Measurements from ENCODE around the gene EXOC3. TPM values are rescaled to one million over a fixed set of nuclear protein-coding genes. Genes with fewer than 3 reads are reported as not detected.

EXOC3 gene
- polyA plus RNA-seq, 3 donors: 47.2 to 74.3 (median 58.4) TPM

GRCh38 chr5:421287-421880 is 21.6 kb upstream of the EXOC3 start:
- DNase-seq (ENCODE audit: extremely low read depth in 1 of 11, low read depth in 9 of 11, low spot score in 4 of 11): no peak

GRCh38 chr5:421901-422300 is 21.1 kb upstream of the EXOC3 start:
- DNase-seq (ENCODE audit: extremely low read depth in 1 of 11, low read depth in 9 of 11, low spot score in 4 of 11): no peak

- DNase-seq (ENCODE audit: extremely low read depth in 1 of 11, low read depth in 9 of 11, low spot score in 4 of 11): no peak
Observed at GRCh38 chr5:422323-423232, 20.4 kb upstream of the EXOC3 start.

DNA sequence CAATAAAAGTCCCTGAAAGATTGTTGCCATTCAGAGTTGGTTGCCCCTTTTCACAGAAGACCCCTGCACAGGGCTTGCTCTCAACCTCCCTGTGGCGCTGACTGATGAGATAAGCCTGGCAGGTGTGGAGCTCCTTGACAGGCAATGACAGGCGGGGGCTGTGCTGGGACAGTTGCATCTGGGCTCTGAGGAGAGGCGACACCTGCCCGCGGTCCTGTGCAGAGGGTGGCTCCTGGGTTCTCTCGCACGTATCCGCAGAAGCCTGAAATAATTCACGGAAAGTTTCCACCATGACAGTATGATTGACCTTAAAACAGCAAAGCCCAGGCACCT is 19.8 kb upstream of the EXOC3 start:
- no peak for DNase-seq (ENCODE audit: extremely low read depth in 1 of 11, low read depth in 9 of 11, low spot score in 4 of 11)

DNA sequence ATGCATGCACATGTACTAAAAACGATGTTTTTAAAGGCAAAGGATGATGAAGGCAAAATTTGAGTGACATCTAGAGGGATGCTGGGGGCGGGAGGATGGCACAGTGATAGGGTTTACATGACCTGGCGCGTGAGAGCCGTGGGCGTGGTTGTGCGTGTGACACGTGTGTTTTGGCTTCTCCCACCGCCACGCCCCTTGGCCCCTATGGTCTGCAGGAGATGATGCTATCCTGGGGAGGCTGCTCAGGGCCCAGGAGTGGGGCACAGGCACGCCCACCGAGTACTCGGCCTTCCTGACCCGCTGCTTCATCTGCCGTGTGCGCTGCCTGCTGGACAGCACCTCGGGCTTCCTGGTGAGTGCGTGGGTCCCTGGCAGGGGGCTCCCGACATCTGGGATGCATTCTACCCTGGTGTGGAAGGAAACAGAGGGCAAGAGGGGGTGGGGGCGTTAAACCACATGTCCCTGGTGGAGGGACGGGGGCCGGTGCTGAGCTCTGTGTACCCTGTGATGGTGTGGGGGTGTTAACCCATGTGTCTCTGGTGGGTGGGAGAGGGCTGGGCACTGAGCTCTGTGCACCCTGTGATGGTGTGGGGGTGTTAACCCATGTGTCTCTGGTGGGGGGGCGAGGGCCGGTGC is 19.2 kb upstream of the EXOC3 start:
- no peak for DNase-seq (ENCODE audit: extremely low read depth in 1 of 11, low read depth in 9 of 11, low spot score in 4 of 11)

DNA sequence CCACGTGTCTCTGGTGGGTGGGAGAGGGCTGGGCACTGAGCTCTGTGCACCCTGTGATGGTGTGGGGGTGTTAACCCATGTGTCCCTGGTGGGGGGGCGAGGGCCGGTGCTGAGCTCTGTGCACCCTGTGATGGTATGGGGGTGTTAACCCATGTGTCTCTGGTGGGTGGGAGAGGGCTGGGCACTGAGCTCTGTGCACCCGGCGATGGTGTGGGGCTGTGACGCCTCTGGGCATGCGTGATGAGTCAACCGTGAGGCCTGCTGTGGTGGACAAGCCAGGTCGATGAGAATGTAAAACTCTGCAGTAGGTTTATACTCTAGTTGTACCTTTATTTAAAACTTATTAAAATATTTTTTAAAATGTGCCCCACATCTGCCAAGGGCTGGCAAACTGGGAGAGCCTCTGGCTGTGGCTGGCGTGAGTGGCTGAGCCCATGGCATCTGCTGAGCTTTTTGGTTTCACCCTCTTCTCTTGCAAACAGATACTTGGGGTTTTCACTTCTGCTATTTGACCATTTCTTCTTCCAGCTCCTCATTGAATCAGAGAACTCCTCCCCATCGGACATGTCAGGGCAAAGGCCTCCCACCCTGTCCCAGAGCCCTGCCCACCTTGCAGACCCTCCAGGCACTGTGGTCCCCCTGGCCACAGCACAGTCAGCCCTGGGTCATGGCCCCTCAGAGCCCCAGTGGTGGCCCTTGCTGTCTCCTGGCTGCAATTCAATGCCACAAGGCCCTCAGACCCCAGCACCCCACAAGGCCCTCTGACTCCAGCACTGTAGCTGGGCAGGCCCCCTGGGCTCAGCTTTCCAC is 18.5 kb upstream of the EXOC3 start:
- no peak for DNase-seq (ENCODE audit: extremely low read depth in 1 of 11, low read depth in 9 of 11, low spot score in 4 of 11)

DNA sequence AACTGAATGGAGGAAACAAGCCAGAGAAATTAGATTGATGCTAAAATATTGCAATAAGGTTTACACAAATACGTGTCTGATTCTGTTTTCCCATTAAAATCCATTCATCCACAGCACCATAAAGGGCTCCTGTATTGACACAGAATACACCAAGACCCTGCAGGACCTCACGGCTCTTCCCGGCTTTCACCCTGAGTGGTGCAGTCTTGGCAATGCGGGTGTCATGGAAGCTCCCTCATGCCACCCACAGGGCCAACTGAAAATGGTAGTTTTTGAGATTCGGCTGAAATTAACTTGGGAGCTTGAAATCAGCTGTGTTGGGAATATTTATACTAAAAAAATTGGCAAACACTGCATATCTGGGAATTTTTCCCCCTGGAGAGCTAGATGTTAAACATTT is 17.3 kb upstream of the EXOC3 start:
- no peak for DNase-seq (ENCODE audit: extremely low read depth in 1 of 11, low read depth in 9 of 11, low spot score in 4 of 11)

DNA sequence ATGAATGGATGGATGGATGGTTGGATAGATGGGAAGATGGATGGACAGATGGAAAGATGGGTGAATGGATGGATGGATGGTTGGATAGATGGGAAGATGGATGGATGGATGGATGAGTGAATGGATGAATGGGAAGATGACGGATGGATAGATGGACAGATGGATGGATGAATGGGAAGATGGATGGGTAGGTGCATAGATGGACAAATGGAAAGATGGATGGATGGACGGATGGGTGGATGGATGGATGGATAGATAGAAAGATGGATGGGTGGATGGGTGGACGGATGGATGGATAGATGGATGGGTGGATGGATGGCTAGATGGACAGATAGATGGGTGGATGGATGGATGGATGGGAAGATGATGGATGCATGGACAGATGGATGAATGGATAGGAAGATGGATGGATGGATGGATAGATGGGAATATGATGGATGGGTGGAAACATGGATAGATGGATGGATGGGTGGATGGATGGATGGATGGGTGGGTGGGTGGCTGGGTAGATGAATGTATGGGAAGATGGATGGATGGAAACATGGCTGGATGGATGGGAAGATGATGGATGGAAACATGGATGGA is 16.5 kb upstream of the EXOC3 start:
- DNase-seq (ENCODE audit: extremely low read depth in 1 of 11, low read depth in 9 of 11, low spot score in 4 of 11): no peak

- no peak for DNase-seq (ENCODE audit: extremely low read depth in 1 of 11, low read depth in 9 of 11, low spot score in 4 of 11)
Observed at GRCh38 chr5:427415-428087, 15.4 kb upstream of the EXOC3 start.

- DNase-seq (ENCODE audit: extremely low read depth in 1 of 11, low read depth in 9 of 11, low spot score in 4 of 11): no peak
Observed at GRCh38 chr5:428219-428618, 14.8 kb upstream of the EXOC3 start.

DNA sequence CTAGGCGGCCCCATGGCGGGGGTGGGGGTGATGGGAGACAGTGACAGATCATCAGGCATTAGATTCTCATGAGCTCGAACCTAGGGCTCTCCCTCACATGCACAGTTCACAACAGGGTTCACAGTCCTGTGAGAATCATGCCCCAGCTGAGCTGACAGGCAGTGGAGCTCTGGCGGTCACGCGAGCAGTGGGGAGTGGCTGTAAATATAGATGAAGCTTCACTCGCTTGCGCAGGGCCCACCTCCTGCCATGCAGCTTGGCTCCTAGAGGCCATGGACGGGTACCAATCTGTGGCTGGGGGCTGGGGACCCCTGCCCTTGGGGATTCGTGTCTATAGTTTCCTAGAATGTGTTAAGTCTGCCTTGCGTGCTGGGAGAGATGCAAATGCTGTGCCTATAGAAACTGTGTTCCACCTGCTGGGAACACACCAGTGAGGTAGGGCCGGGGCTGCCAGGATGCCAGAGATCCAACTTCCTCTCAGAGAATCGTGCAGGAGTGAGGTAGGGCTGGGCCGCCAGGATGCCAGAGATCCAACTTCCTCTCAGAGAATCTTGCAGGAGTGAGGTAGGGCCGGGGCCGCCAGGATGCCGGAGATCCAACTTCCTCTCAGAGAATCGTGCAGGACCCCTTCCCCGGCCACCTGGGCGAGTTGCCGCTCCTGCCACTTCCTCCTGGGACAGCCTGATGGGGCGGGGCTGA is 14.1 kb upstream of the EXOC3 start:
- no peak for DNase-seq (ENCODE audit: extremely low read depth in 1 of 11, low read depth in 9 of 11, low spot score in 4 of 11)

- DNase-seq (ENCODE audit: extremely low read depth in 1 of 11, low read depth in 9 of 11, low spot score in 4 of 11): no peak
Observed at GRCh38 chr5:429453-430188, 13.4 kb upstream of the EXOC3 start.

GRCh38 chr5:430214-430925 is 12.6 kb upstream of the EXOC3 start:
- DNase-seq (ENCODE audit: extremely low read depth in 1 of 11, low read depth in 9 of 11, low spot score in 4 of 11): no peak

DNA sequence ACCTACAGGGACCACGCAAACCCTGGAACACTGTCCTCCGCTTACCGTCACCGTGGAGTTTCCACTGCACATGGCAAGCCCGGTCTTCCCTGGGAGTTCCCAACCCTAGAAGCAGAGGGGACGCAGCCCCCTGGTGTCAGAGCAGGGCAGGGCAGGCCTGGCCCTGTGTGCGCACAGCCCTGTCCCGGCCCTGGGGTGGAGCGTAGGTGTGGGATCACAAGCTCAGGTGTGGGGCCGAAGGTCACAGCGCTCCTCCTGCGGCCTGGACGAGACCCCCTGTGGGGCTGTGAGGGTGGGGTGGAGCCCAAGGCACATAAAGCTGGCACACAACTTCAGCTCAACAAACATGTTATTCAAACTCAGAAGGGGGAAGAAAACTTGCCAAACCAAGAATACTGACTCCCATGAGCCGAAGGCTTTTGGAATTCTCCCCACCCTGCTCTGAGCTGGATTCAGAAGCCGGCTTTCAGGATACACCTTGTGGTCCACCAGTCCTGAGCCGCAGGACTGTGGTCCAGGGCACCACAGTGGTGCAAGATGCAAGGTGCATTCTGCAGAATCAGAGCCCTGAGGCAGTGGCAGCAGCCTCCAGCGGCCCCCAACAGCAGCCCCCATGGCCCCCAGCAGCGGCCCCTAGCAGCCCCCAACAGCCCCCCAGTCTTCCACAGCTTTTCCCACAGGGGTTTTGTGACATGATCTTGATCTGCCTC is 11.8 kb upstream of the EXOC3 start:
- peak in 1 of 11 donors; percentile 28 for DNase-seq (ENCODE audit: extremely low read depth in 1 of 11, low read depth in 9 of 11, low spot score in 4 of 11)

DNA sequence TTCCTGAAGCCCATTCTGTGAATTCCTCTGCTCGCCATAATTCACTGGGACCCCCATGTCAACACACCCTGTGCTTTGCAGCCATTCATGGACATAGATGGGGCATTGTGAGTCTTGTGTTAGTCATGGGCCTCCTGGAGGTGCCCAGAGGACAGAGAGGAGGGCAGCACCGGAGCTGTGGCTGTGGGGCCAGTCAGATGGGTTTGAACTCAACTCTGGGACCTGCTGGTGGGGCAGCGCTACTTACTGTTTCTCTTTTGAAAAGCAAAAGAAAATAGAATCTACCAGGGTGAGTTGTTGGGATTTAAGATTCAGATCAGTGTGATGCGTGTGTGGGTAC is 11.3 kb upstream of the EXOC3 start:
- no peak for DNase-seq (ENCODE audit: extremely low read depth in 1 of 11, low read depth in 9 of 11, low spot score in 4 of 11)

- DNase-seq (ENCODE audit: extremely low read depth in 1 of 11, low read depth in 9 of 11, low spot score in 4 of 11): no peak
Observed at GRCh38 chr5:432201-432927, 10.6 kb upstream of the EXOC3 start.

Data from renal cortex interstitium (tissue), 11 donors.